GM19193 (cell line): Measurements from ENCODE around the gene GMDS.

Experiments
- POLR2A ChIP-seq: IDR thresholded peaks from 4 replicates; pipeline ENCODE4 v1.6.1; 2011; ENCODE audit not compliant: insufficient read depth, insufficient read length; ENCODE audit errors: extremely low read depth

Gene GMDS

GRCh38 chr6:1931817-1932216 is 313.6 kb downstream of the GMDS start:
- TF ChIP-seq POLR2A = no peak

GRCh38 chr6:1930356-1930755 is 315.0 kb downstream of the GMDS start:
- TF ChIP-seq POLR2A = no peak

GRCh38 chr6:1929931-1930330 is 315.5 kb downstream of the GMDS start:
- TF ChIP-seq POLR2A = no peak

- TF ChIP-seq POLR2A = no peak
Measured at GRCh38 chr6:1925743-1926430, 319.5 kb downstream of the GMDS start.

- TF ChIP-seq POLR2A = no peak
Measured at GRCh38 chr6:1923449-1923848, 322.0 kb downstream of the GMDS start.

GRCh38 chr6:1917626-1918371 is 327.6 kb downstream of the GMDS start:
- no peak for TF ChIP-seq POLR2A

GRCh38 chr6:1916334-1917070 is 328.9 kb downstream of the GMDS start:
- no peak for TF ChIP-seq POLR2A

GRCh38 chr6:1915226-1915625 is 330.2 kb downstream of the GMDS start:
- no peak for TF ChIP-seq POLR2A

GRCh38 chr6:1913577-1913976 is 331.8 kb downstream of the GMDS start:
- TF ChIP-seq POLR2A = no peak

GRCh38 chr6:1912731-1913130 is 332.7 kb downstream of the GMDS start:
- TF ChIP-seq POLR2A = no peak

- TF ChIP-seq POLR2A = no peak
Measured at GRCh38 chr6:1911474-1911873, 333.9 kb downstream of the GMDS start.

GRCh38 chr6:1910621-1911407 is 334.6 kb downstream of the GMDS start:
- no peak for TF ChIP-seq POLR2A

GRCh38 chr6:1908784-1909183 is 336.6 kb downstream of the GMDS start:
- no peak for TF ChIP-seq POLR2A

GRCh38 chr6:1906609-1907008 is 338.8 kb downstream of the GMDS start:
- no peak for TF ChIP-seq POLR2A

- TF ChIP-seq POLR2A = no peak
Measured at GRCh38 chr6:1906014-1906413, 339.4 kb downstream of the GMDS start.
